ENCODE data around the gene UBQLN3.

DNA sequence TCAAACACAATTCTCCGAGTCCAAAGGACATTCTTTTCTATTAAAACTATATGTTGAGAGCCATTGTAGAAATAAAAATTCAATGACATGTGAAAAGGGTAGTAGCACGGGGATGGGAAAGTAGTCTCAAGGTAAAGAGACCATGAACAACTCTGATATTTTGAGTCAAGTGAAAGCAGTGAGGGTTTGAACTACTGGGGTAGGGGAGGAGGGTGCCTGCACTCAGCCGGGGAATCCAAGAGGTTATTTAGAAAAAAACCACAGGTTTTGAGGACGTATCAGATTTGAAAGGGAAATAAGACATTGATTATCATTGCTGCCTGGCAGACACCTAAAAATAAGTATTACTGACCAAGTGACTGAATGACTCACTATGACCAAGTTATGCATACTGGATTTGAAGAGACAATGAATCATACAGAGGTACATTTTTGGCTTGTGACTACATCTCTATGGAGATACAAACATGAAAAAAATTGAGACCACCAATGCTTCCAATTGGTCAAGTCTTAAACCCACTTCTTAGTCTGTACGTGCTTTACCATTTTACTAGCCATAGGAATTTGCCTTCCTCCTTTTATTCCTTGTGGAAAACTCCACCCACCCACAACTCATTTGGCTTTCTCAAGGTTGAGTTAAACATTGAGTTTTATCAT is 40.8 kb upstream of the UBQLN3 start:
- TF ChIP-seq, protein P1, sequence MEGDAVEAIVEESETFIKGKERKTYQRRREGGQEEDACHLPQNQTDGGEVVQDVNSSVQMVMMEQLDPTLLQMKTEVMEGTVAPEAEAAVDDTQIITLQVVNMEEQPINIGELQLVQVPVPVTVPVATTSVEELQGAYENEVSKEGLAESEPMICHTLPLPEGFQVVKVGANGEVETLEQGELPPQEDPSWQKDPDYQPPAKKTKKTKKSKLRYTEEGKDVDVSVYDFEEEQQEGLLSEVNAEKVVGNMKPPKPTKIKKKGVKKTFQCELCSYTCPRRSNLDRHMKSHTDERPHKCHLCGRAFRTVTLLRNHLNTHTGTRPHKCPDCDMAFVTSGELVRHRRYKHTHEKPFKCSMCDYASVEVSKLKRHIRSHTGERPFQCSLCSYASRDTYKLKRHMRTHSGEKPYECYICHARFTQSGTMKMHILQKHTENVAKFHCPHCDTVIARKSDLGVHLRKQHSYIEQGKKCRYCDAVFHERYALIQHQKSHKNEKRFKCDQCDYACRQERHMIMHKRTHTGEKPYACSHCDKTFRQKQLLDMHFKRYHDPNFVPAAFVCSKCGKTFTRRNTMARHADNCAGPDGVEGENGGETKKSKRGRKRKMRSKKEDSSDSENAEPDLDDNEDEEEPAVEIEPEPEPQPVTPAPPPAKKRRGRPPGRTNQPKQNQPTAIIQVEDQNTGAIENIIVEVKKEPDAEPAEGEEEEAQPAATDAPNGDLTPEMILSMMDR (IDR thresholded peaks at IDR 0.05): no peak
- no peak for TF ChIP-seq ZFX (IDR thresholded peaks at IDR 0.05; ENCODE audit: borderline replicate concordance)
